Islet precursor cell (in vitro differentiated cells): ENCODE results near the gene KIFAP3.
"Not testable (repeated sequence)": the region's sequence is repeated elsewhere in the genome, so short reads cannot be mapped to it uniquely, and the experiment has no call there.

Experiments
- DNase-seq: peaks from one replicate; pipeline ENCODE4 v3.0.0-alpha.2; 2018

The KIFAP3 gene

GRCh38 chr1:170061676-170062075, 12.8 kb downstream of the KIFAP3 start:
- DNase-seq, result not testable (repeated sequence)

GRCh38 chr1:170060015-170060520, 14.4 kb downstream of the KIFAP3 start:
- not testable (repeated sequence) for DNase-seq

DNA sequence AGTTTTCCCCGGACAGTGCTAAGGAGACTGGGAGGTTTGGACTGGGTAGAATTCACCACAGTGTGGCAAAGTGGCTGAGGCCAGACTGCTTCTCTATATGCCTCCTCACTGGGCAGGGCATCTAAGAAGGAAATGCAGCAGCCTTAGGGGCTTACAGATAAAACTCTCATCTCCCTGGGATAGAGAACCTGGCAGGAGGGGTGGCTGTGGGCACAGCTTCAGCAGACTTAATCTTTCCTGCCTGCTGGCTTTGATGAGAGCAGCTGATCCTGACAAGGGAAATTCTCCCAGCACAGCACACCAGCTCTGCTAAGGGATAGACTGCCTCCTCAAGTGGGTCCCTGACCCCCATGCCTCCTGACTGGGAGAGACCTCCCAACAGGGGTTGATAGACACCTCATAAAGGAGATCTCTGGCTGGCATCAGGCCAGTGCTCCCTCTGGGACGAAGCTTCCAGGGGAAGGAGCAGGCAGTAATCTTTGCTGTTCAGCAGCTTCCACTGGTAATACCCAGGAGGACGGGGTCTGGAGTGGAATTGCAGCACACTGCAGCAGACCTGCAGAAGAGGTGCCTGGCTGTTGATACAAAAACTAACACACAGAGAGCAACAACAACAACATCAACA, 25.2 kb downstream of the KIFAP3 start:
- DNase-seq, result no peak

DNA sequence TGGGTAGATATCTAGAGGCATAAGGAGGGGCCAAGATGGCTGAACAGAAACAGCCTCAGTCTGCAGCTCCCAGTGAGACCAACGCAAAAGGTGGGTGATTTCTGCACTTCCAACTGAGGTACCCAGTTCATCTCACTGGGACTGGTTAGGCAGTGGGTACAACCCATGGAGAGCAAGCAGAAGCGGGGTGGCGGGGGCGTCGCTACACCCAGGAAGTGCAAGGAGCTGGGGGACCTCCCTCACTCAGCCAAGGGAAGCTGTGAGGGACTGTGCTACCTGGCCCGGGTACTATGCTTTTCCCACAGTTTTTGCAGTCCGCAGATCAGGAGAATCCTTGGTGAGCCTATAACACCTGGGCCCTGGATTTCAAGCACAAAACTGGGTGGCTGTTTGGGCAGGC, 26.0 kb downstream of the KIFAP3 start:
- no peak for DNase-seq

GRCh38 chr1:170044187-170044586, 30.3 kb downstream of the KIFAP3 start:
- DNase-seq, result no peak

DNA sequence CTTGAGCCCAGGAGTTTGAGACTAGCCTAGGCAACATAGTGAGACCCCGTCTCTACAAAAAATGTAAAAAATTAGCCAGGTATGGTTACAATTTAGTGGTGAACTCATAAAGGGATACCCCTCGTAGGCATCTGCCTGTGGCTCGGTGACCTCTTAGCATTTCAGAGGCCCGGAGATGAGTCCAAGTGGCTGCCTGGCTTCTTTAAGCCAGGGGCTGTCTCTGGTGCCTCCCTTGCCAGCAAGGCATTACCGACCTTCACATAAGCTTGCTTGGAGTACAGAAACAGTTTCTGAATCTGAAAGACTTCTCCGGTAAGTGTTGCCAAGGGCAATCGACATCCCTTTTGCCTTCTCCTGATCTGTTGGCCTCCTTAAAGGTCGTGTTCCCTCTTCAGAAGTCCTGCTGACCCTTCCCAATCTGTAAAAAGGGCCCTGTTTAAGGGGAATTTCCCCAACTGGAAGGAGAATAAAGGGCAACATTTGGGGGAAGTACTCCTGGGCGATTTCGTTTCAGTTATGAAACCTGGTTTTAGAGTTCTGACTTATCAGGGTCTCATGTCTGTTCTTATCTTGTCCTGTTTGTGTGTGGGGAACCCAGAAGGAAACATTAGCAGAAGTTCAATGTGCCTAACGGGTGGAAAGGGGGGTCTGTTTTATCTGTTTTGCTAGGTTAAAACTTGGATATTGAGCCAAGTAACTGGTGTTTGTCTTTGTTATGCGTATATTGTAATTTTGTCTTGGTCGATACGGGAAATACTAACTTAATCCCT, 32.9 kb downstream of the KIFAP3 start:
- no peak for DNase-seq

- no peak for DNase-seq
Measured at GRCh38 chr1:170032531-170033280, 41.8 kb downstream of the KIFAP3 start.

- no peak for DNase-seq
Measured at GRCh38 chr1:170030212-170030611, 44.3 kb downstream of the KIFAP3 start.

DNA sequence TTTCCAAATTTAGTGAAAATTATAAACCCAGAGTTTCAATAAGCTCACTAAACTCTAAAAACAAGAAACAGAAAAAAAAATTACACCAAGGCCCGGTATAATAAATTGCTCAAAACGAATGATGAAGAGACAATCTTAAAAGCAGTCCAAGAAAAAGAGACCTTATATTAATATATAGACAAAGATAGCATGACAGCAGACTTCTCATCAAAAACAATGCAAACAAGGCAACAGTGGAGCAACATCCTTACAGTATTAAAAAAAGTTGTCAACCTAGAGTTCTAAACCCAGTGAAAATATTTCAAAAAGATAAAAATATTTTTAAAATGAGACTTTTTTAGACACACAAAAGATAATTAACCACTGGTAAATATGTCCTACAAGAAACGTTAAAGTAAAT, 46.7 kb downstream of the KIFAP3 start:
- no peak for DNase-seq

DNA sequence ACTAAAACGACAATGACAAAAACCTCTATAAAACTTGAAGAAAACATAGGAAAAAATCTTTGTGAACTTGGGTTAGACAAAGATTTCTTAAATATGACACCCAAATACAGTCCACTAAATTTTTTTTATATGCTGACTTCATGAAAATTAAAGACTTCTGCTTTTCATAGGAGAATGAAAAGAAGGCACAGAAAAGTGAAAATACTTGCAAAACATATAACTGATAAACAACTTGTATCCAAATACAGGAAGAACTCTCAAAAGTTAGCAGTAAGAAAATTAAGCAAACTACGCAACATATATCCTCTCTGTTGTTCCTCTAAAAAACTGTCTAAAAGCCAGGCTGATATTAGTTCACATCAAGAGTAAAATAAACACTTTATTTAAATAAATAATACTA, 53.6 kb downstream of the KIFAP3 start:
- DNase-seq, result no peak

DNA sequence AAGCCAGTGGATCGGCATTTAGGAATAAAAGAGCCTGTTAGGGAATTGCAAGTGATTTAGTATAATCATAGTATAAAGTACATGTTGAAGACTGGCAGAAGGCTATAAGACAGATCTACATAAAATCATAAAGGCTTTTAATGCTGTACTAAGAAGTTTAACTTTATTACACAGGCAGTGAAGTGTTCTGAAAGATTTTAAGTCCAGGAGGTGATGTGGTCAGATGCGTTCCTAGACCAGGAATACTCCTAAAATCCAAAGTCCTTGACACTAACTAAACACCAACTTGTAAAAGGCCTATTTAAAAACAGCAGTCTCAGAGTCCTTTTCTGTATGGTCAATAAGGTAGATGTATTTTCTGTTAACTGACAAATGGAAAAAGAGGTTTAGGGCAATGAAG, 57.0 kb downstream of the KIFAP3 start:
- DNase-seq, result no peak

DNA sequence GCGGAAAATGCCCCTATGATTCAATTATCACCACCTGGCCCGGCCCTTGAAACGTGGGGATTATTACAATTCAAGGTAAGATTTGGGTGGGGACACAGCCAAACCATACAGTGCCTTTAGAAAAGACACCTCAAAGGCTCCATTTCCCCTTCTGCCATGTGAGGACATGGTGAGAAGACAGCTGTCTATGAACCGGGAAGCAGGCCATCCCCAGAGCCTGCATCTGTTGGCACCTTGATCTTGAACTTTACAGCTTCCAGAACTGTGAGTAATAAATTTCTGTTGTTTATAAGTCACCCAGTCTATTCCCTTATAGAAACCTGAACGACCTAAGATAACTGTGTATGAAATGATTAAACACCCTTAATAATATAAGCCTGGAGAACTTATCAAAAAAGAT, 61.6 kb downstream of the KIFAP3 start:
- DNase-seq, result no peak

DNA sequence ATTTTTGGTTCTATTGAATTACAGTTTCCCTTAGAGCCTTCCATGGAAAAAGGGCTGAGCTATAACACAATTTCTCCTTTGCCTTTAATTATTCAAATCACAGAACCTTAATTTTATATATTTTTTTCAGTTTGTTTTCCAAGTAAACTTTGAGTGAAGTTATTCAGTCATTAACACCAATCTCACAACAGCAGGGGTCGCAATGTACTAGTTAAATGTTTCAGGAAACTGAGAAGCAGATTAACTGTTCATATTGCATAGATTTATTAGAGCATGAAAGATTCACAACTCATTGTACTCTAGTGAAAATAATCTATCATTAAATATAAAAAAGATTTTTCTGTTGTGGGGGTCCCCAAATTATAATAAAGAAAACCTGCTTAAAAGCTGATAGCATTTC, 64.1 kb downstream of the KIFAP3 start:
- DNase-seq, result no peak

DNA sequence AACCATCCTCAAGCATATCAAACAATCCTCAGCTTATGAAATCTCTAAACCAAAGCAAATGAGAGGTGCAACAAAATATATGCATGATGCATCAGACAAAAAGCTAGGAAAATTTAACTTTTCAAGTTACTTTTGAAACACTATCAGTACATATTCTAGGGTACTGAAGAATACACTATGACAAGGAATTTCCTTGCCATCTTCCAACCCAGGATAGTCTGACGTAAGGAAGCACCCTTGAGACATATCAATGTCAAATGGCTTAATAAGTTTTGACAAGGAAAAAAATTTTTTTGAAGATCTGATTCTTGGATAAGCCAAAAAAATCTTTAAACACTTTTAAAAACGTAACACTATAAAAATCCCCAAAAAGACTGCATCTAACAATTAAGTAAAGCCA, 64.9 kb downstream of the KIFAP3 start:
- DNase-seq, result no peak

DNA sequence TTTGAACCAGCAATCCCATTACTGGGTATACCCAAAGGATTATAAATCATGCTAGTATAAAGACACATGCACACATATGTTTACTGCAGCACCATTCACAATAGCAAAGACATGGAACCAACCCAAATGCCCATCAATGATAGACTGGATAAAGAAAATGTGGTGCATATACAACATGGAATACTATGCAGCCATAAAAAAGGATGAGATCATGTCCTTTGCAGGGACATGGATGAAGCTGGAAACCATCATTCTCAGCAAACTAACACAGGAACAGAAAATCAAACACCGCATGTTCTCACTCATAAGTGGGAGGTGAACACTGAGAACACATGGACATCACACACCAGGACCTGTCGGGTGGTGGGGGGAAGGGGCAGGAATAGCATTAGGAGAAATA, 65.8 kb downstream of the KIFAP3 start:
- DNase-seq, result not testable (repeated sequence)

DNA sequence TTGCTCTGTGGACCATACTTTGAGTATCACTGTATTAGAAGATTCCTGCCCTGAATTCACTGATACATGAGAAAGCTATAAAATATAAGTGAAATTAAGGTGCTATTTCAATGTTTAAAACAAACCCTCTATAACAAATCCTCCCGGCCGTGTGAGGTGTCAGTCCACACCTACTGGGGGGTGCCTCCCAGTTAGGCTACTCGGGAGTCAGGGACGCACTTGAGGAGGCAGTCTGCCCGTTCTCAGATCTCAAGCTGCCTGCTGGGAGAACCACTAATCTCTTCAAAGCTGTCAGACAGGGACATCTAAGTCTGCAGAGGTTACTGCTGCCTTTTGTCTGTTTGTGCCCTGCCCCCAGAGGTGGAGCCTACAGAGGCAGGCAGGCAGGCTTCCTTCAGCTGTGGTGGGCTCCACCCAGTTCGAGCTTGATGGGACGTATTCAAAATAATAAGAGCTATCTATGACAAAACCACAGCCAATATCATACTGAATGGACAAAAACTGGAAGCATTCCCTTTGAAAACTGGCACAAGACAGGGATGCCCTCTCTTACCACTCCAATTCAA, 71.1 kb downstream of the KIFAP3 start:
- DNase-seq, result peak; percentile 55

DNA sequence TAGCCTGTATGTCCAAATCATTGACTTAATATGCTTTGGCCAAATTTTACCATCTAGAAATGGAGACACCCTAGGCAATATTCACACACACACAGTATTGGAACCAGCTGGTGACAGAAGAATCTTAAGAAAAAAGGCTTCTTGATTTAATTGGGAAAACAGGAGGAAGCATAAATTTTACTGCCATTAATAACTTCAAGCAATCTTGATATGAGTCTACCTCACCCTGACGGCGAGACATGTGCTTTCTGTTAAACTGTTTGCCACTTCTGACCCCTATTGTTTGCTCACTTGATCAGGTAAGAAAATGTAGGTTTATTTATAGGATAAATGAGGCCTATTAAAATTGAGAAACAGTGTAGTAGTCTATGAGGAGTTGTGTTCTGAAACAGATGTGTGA, 73.2 kb downstream of the KIFAP3 start:
- no peak for DNase-seq

- DNase-seq, result no peak
Measured at GRCh38 chr1:169999761-170000160, 74.7 kb downstream of the KIFAP3 start.

GRCh38 chr1:169999331-169999741, 75.2 kb downstream of the KIFAP3 start:
- DNase-seq, result no peak

DNA sequence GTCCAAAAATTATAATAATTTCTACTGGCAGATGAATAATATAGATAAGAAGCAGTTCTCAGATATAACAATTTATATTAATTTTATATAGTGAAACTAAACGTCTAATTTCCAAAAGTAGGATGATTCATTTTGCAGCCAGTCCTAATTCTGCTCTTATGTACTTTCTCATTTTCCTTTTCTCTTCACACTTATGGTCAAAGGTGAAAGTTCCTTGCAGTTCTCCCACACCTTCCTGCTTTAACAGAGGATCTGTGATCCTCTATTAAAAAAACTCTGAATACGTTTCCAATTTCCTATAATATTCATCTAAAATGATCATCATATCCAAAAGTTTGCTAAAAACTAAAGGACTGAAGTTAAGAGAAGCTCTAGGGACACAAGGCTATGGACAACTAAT, 78.5 kb downstream of the KIFAP3 start:
- no peak for DNase-seq

DNA sequence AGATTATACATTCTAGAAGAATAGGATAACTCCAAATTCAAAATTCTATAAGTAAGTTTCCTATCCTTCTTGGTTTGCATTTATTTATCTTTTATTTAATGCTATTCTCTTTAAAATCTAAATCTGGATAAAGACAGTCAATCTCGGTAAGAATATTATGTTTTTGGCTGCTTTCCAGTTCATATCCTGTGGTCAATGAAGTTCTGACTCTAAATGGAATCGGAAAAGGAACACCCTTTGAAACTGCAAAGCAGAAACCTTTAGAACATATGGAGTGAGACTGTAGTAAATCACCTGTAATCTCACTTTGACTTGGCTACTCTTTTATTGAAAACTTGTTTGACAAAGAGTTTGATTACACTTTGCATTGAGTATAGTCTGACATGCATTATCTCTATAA, 85.2 kb downstream of the KIFAP3 start:
- DNase-seq, result no peak

DNA sequence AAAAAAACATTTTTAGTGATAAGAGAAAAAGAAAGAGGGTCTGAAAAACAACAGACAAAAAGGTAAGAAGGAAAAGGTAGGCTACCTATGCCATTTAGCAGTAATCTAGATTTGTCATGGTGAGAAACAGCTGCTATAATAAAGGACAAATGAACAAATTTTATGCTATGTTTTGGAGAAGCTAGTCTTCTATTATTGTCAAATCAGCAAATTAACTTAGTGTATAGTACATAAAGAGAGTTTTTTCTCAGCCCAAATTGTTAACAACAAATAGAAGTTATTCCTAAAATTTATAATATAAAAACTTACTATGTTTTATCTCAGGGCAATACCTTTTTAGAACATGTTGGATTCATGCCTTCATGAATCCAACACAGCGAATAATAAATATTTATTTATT, 88.7 kb downstream of the KIFAP3 start:
- DNase-seq, result no peak

GRCh38 chr1:169974067-169974466, 100.4 kb downstream of the KIFAP3 start:
- DNase-seq, result no peak

DNA sequence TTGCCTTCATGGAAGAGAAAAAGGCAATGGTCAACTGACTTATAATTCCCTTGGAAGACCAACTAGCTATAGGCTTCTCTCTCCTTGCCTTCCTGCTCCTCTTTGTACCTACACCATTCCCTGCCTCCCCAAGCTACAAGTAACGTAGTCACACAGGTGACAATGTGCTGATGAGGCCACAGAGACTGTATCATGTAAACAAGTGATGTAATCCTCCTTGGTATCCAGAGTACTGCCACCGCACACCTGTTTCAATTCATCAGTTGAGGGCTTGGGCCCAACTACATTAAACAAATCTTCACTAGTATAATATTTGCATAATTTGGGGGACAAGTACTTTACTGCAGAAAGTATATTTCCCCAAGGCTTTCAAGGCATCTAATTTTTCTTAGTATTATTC, 104.4 kb downstream of the KIFAP3 start:
- DNase-seq, result no peak
